Stimulated activated CD8-positive, alpha-beta memory T cell treated with anti-CD3 and anti-CD28 coated beads, Interleukin-12 subunit alpha, Interleukin-12 subunit beta, amount 100 ng/mL, for 24 hours (primary cell): ENCODE results near the gene NEGR1.

Experiments used
- DNase-seq: peaks from one replicate; pipeline ENCODE4 v3.0.0-alpha.2; 2020; ENCODE audit errors: extremely low read depth

NEGR1 gene

GRCh38 chr1:72235062-72235461 is 47.3 kb downstream of the NEGR1 start:
- DNase-seq: no peak

GRCh38 chr1:72230746-72231145 is 51.6 kb downstream of the NEGR1 start:
- no peak for DNase-seq

- DNase-seq: no peak
These were observed 52.4 kb downstream of the NEGR1 start for GRCh38 chr1:72229893-72230292.

GRCh38 chr1:72227667-72228066 is 54.7 kb downstream of the NEGR1 start:
- no peak for DNase-seq

- DNase-seq: no peak
These were observed 57.8 kb downstream of the NEGR1 start for GRCh38 chr1:72224506-72224905.

GRCh38 chr1:72221811-72222210 is 60.5 kb downstream of the NEGR1 start:
- DNase-seq: no peak

- DNase-seq: no peak
These were observed 64.1 kb downstream of the NEGR1 start for GRCh38 chr1:72218141-72218739.

- no peak for DNase-seq
These were observed 75.3 kb downstream of the NEGR1 start for GRCh38 chr1:72207059-72207458.

- no peak for DNase-seq
These were observed 79.6 kb downstream of the NEGR1 start for GRCh38 chr1:72202761-72203160.

GRCh38 chr1:72197786-72198185 is 84.6 kb downstream of the NEGR1 start:
- DNase-seq: no peak

GRCh38 chr1:72186733-72187307 is 95.5 kb downstream of the NEGR1 start:
- DNase-seq: no peak

- no peak for DNase-seq
These were observed 98.1 kb downstream of the NEGR1 start for GRCh38 chr1:72184099-72184701.

GRCh38 chr1:72182859-72183258 is 99.5 kb downstream of the NEGR1 start:
- no peak for DNase-seq

- DNase-seq: no peak
These were observed 104.1 kb downstream of the NEGR1 start for GRCh38 chr1:72178266-72178665.

- DNase-seq: no peak
These were observed 104.6 kb downstream of the NEGR1 start for GRCh38 chr1:72177711-72178110.

GRCh38 chr1:72170246-72170645 is 112.1 kb downstream of the NEGR1 start:
- no peak for DNase-seq

- DNase-seq: no peak
These were observed 115.9 kb downstream of the NEGR1 start for GRCh38 chr1:72166426-72166825.

GRCh38 chr1:72150508-72150907 is 131.8 kb downstream of the NEGR1 start:
- no peak for DNase-seq

- no peak for DNase-seq
These were observed 140.5 kb downstream of the NEGR1 start for GRCh38 chr1:72141875-72142274.

GRCh38 chr1:72140222-72140621 is 142.1 kb downstream of the NEGR1 start:
- no peak for DNase-seq

- no peak for DNase-seq
These were observed 144.7 kb downstream of the NEGR1 start for GRCh38 chr1:72137656-72138055.

- no peak for DNase-seq
These were observed 152.5 kb downstream of the NEGR1 start for GRCh38 chr1:72129869-72130268.

GRCh38 chr1:72122099-72122880 is 160.0 kb downstream of the NEGR1 start:
- DNase-seq: no peak
